Omental fat pad (tissue), 4 donors: ENCODE results near the gene CRYBG2. TPM values are rescaled to one million over a fixed set of nuclear protein-coding genes. Genes with fewer than 3 reads are reported as not detected.

Experiments
- ATAC-seq: fragments of 150-250 bp; one replicate; pipeline ENCODE4 v1.9.1; 2016; ENCODE audit warnings: mild to moderate bottlenecking, moderate library complexity; ENCODE audit not compliant: low FRiP score
- DNase-seq: peaks from one replicate; pipeline ENCODE4 v3.0.0-alpha.2; 2019; ENCODE audit warnings: low spot score
- CTCF ChIP-seq, 3 donors: fragments of 450-650 bp; IDR thresholded peaks; one replicate each; pipeline ENCODE4 v1.5.1; 2016 to 2017; ENCODE audit warnings: antibody characterized with exemption in 3 of 3, mild to moderate bottlenecking in 3 of 3, moderate library complexity in 2 of 3
- total RNA-seq, 4 donors: library from RNA; depleted of rRNA; stranded (reverse); fragments of >200 nt; gene quantifications; one replicate each; pipeline ENCODE4 v1.1.0, GENCODE V29; 2016

Gene CRYBG2
- total RNA-seq, 4 donors from 2014 or later, result not detected

GRCh38 chr1:26321315-26322041 is 32.5 kb downstream of the CRYBG2 start:
- peak in 2 of 3 donors; percentile 48 to 69 for TF ChIP-seq CTCF (IDR thresholded peaks at IDR 0.05)
- DNase-seq, result peak; percentile 99
- ATAC-seq, result peak; percentile 90

GRCh38 chr1:26320896-26321295 is 33.0 kb downstream of the CRYBG2 start:
- DNase-seq, result no peak
- TF ChIP-seq CTCF (IDR thresholded peaks at IDR 0.05), result no peak
- peak; percentile 29 for ATAC-seq

GRCh38 chr1:26318338-26319064 is 35.4 kb downstream of the CRYBG2 start:
- no peak for ATAC-seq
- TF ChIP-seq CTCF (IDR thresholded peaks at IDR 0.05), result no peak
- no peak for DNase-seq

GRCh38 chr1:26317612-26318337 is 36.2 kb downstream of the CRYBG2 start, which contains the start of gene CD52:
Gene CD52, plus strand, starts transcription at chr1:26317958. Its CDS starts 60 bp downstream, at chr1:26318018.
- no peak for ATAC-seq
- no peak for DNase-seq
- TF ChIP-seq CTCF (IDR thresholded peaks at IDR 0.05), result no peak

GRCh38 chr1:26317146-26317545 is 36.8 kb downstream of the CRYBG2 start:
- DNase-seq, result no peak
- ATAC-seq, result no peak
- no peak for TF ChIP-seq CTCF (IDR thresholded peaks at IDR 0.05)

- DNase-seq (no peak), ATAC-seq (no peak)
- no peak for TF ChIP-seq CTCF (IDR thresholded peaks at IDR 0.05)
Measured at GRCh38 chr1:26315874-26316850, 37.8 kb downstream of the CRYBG2 start.
